Measurements from ENCODE around the gene SFXN5.

DNA sequence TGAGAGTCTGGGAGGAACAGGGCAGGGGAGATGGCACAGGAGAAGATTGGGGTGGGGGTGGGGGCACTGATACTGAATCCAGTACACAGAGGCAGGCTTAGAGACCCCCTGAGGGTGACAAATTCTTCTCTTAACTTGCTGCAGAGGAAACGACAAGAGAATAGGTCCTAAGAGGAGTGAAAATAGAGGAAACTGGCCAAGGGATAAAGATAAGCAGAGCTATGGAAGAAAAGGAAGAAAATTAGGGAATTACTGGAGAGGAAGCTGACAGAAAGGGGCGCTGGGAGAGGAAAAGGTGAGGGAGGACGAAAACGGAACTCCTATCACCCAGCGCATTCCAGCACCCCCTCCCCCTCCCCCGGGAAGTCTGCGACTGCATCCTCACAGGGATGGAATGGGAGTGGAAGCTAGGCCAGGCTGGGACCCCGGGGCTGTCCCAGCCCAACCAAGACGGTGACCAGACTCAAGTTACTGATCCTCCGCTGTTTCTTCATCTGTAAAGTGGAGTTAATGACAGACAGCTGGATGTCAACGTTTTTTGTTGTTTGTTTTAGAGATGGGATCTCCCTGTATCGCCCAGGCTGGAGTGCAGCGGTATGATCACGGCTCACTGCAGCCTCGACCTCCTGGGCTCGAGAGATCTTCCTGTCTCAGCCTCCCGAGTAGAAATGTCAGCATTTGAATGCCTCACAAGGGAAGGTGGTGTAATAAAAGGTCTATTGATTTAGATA, 156.8 kb downstream of the SFXN5 start:
- TF ChIP-seq EZH2 (IDR thresholded peaks at IDR 0.05; ENCODE audit: insufficient read depth, poor library complexity, severe bottlenecking) (no peak), EZH2phosphoT487 (IDR thresholded peaks at IDR 0.05; ENCODE audit: insufficient read depth, low read depth) (no peak)
